T-cell (primary cell): ENCODE measurements around the gene COA7. TPM values are rescaled to one million over a fixed set of nuclear protein-coding genes. Genes with fewer than 3 reads are reported as not detected.

Experiments
- ATAC-seq, 4 experiments: fragments of 200-7000 bp in 3 of 4; fragments of 150-1000 bp in 1 of 4; cut with Tn5 transposase; replicated peaks in 1 of 4; 1 replicate in 3 of 4; 2 replicates in 1 of 4; pipeline ENCODE4 v1.10.0; 2021; ENCODE audit warnings: moderate library complexity in 3 of 4, mild to moderate bottlenecking in 2 of 4, moderate number of reproducible peaks in 1 of 4
- CTCF ChIA-PET, 2 donors: fragments of 300-600 bp; sonication (Branson Sonifier 250); formaldehyde crosslinking; loops; one replicate each; lab custom pipeline; 2022; ENCODE audit warnings: antibody characterized with exemption in 2 of 2; lab: Charles Lee
- POLR2A ChIA-PET, 2 donors: fragments of 300-600 bp; sonication (Branson Sonifier 250); formaldehyde crosslinking; loops; one replicate each; lab custom pipeline; 2022; ENCODE audit warnings: antibody characterized with exemption in 2 of 2; lab: Charles Lee
- DNase-seq, 35 experiments: peaks; one replicate each; pipeline versions ENCODE4 v3.0.0 to v3.0.0-alpha.2; 2013 to 2023
- H3K27ac ChIP-seq: one replicate; pipeline ENCODE4 v1.5.1; 2013; ENCODE audit warnings: low read length
- H3K27me3 ChIP-seq, 2 experiments: replicated peaks in 1 of 2; 1 replicate in 1 of 2; 2 replicates in 1 of 2; pipeline versions ENCODE4 v1.6.1 to v1.7.0; 2013; ENCODE audit warnings: low read length in 1 of 2, mixed read lengths in 1 of 2; ENCODE audit not compliant: control insufficient read depth in 2 of 2, insufficient read depth in 2 of 2; ENCODE audit errors: extremely low read depth in 1 of 2
- H3K36me3 ChIP-seq, 2 donors: 1 replicate in 1 of 2; 2 replicates in 1 of 2; pipeline versions ENCODE4 v1.6.1 to v1.7.0; 2013; ENCODE audit warnings: low read length in 1 of 2; ENCODE audit not compliant: control insufficient read depth in 2 of 2, insufficient read depth in 1 of 2; ENCODE audit errors: extremely low read depth in 1 of 2
- H3K4me1 ChIP-seq, 2 experiments: 1 replicate in 1 of 2; 2 replicates in 1 of 2; pipeline versions ENCODE4 v1.6.1 to v1.7.0; 2013; ENCODE audit warnings: low read length in 2 of 2, mixed read lengths in 1 of 2; ENCODE audit not compliant: insufficient read depth in 2 of 2, control insufficient read depth in 1 of 2; ENCODE audit errors: extremely low read depth in 1 of 2
- H3K4me3 ChIP-seq, 2 donors: 1 replicate in 1 of 2; 2 replicates in 1 of 2; pipeline versions ENCODE4 v1.5.1 to v1.7.0; 2013; ENCODE audit warnings: mild to moderate bottlenecking in 2 of 2, low read length in 1 of 2, moderate library complexity in 1 of 2; ENCODE audit not compliant: control insufficient read depth in 1 of 2; ENCODE audit errors: extremely low read depth in 1 of 2
- H3K9me3 ChIP-seq: 2 replicates; pipeline ENCODE4 v1.7.0; 2013
- H3K27ac Mint-ChIP-seq, 2 donors: one replicate each; pipeline ENCODE4 v1.8.0; 2020 to 2021; ENCODE audit warnings: mild to moderate bottlenecking in 2 of 2, mixed read lengths in 2 of 2
- H3K27me3 Mint-ChIP-seq, 2 donors: one replicate each; pipeline ENCODE4 v1.8.0; 2021 to 2022; ENCODE audit warnings: mixed read lengths in 2 of 2
- H3K36me3 Mint-ChIP-seq: one replicate; pipeline ENCODE4 v1.8.0; 2021; ENCODE audit warnings: mixed read lengths
- H3K4me1 Mint-ChIP-seq, 3 donors: one replicate each; pipeline ENCODE4 v1.8.0; 2020 to 2022; ENCODE audit warnings: mixed read lengths in 3 of 3, mild to moderate bottlenecking in 1 of 3
- H3K4me3 Mint-ChIP-seq, 3 donors: one replicate each; pipeline ENCODE4 v1.8.0; 2020 to 2022; ENCODE audit warnings: mild to moderate bottlenecking in 3 of 3, mixed read lengths in 3 of 3, moderate library complexity in 3 of 3
- H3K9me3 Mint-ChIP-seq, 3 donors: one replicate each; pipeline ENCODE4 v1.8.0; 2020 to 2022; ENCODE audit warnings: mixed read lengths in 3 of 3
- WGBS: methylation state at CpG from one replicate; pipeline ENCODE4 v1.1.5; 2013; ENCODE audit warnings: missing lambda C conversion rate; ENCODE audit not compliant: insufficient coverage; 5-methylcytosine and 5-hydroxymethylcytosine counted together
- total RNA-seq, 35 experiments: library from RNA in 6 of 35; stranded (reverse) in 6 of 35; fragments of 120-200 nt in 1 of 35; gene quantifications; one replicate each; pipeline versions ENCODE4 v1.2.1 to v1.2.4 and lab custom pipeline; 2013 to 2026

The COA7 gene
- total RNA-seq, 5 donors from 2014 or later (not counting 1 experiment from before 2014, with no cell fraction given) = 3.2 to 4.8 (median 4.1) TPM

- H3K4me1 ChIP-seq = peaks cover 0 to 9% of the 10 kb centered on the region in 2 experiments
- no peaks in the 10 kb centered on the region for H3K36me3 ChIP-seq
- peaks cover 0 to 3% of the 10 kb centered on the region in 2 donors for H3K27me3 Mint-ChIP-seq
- H3K27me3 ChIP-seq = peaks cover 0 to 5% of the 10 kb centered on the region in 2 experiments
- H3K36me3 Mint-ChIP-seq = no peaks in the 10 kb centered on the region
- no peak overlapping the region for H3K4me3 Mint-ChIP-seq
- no peak overlapping the region for H3K27ac Mint-ChIP-seq
- H3K4me1 Mint-ChIP-seq = peaks cover 8 to 12% (median 9%) of the 10 kb centered on the region in 3 donors
- DNase-seq (no peak), ATAC-seq (no peak)
- H3K27ac ChIP-seq = no peak overlapping the region
- WGBS = 71% methylated on average over 3 of the region's 5 CpGs
- CTCF ChIA-PET = no interaction called here
- H3K9me3 ChIP-seq = no peaks in the 10 kb centered on the region
- H3K4me3 ChIP-seq = no peak overlapping the region
- H3K9me3 Mint-ChIP-seq = no peaks in the 10 kb centered on the region
- POLR2A ChIA-PET = interaction anchor here in 1 of 2 donors (0.7 kb wide), 1 partner anchor 281 kb away, joined by 5 read pairs; no protein-coding TSS in a partner anchor
Observed at GRCh38 chr1:52707927-52708655, 9.9 kb upstream of the COA7 start.

- H3K36me3 Mint-ChIP-seq = no peaks in the 10 kb centered on the region
- no peak overlapping the region for H3K4me3 ChIP-seq
- H3K27ac Mint-ChIP-seq = peak overlapping the region in 1 of 2 donors; percentile 20
- no peak overlapping the region for H3K27ac ChIP-seq
- 98% methylated on average over 12 of the region's 18 CpGs for WGBS
- H3K27me3 Mint-ChIP-seq = peaks cover 0 to 3% of the 10 kb centered on the region in 2 donors
- peaks cover 0 to 4% of the 10 kb centered on the region in 2 experiments for H3K27me3 ChIP-seq
- peaks cover 14 to 19% (median 15%) of the 10 kb centered on the region in 3 donors for H3K4me1 Mint-ChIP-seq
- H3K9me3 Mint-ChIP-seq = no peaks in the 10 kb centered on the region
- H3K36me3 ChIP-seq = no peaks in the 10 kb centered on the region
- ATAC-seq (no peak), DNase-seq (no peak)
- no peak overlapping the region for H3K4me3 Mint-ChIP-seq
- POLR2A ChIA-PET = interaction anchor here in 1 of 2 donors (0.5 to 0.7 kb wide), 2 partner anchors 281 to 779 kb away, joined by 4 to 5 read pairs; no protein-coding TSS in a partner anchor
- no peaks in the 10 kb centered on the region for H3K9me3 ChIP-seq
- CTCF ChIA-PET = no interaction called here
- peaks cover 2 to 15% of the 10 kb centered on the region in 2 experiments for H3K4me1 ChIP-seq
Observed at GRCh38 chr1:52706941-52707926, 9.1 kb upstream of the COA7 start.

- H3K4me3 Mint-ChIP-seq = no peak overlapping the region
- H3K4me1 Mint-ChIP-seq = peaks cover 15 to 25% (median 16%) of the 10 kb centered on the region in 3 donors
- H3K27me3 ChIP-seq = peaks cover 0 to 4% of the 10 kb centered on the region in 2 experiments
- POLR2A ChIA-PET = no interaction called here
- H3K27ac Mint-ChIP-seq = no peak overlapping the region
- H3K36me3 ChIP-seq = no peaks in the 10 kb centered on the region
- H3K4me3 ChIP-seq = no peak overlapping the region
- H3K9me3 ChIP-seq = no peaks in the 10 kb centered on the region
- WGBS = 100% methylated on average over 2 of the region's 6 CpGs
- no peak overlapping the region for H3K27ac ChIP-seq
- H3K27me3 Mint-ChIP-seq = peaks cover 0 to 3% of the 10 kb centered on the region in 2 donors
- ATAC-seq = no peak
- H3K4me1 ChIP-seq = peaks cover 2 to 15% of the 10 kb centered on the region in 2 experiments
- no peak for DNase-seq
- CTCF ChIA-PET = no interaction called here
- no peaks in the 10 kb centered on the region for H3K36me3 Mint-ChIP-seq
- no peaks in the 10 kb centered on the region for H3K9me3 Mint-ChIP-seq
Observed at GRCh38 chr1:52706136-52706670, 8.1 kb upstream of the COA7 start.

GRCh38 chr1:52702886-52703787, 5.0 kb upstream of the COA7 start:
- Histone ChIP-seq H3K27me3 (peaks cover 0 to 4% of the 10 kb centered on the region in 2 experiments), H3K36me3 (no peaks in the 10 kb centered on the region), H3K9me3 (no peaks in the 10 kb centered on the region), H3K27ac (peak overlapping the region; percentile 97), H3K4me1 (peaks cover 5 to 20% of the 10 kb centered on the region in 2 experiments), H3K4me3 (peak overlapping the region; percentile 53 to 59)
- 6% methylated on average over 28 of the region's 35 CpGs for WGBS
- Mint-ChIP-seq H3K27me3 (no peaks in the 10 kb centered on the region), H3K4me1 (peaks cover 20 to 37% (median 23%) of the 10 kb centered on the region in 3 donors), H3K4me3 (peak overlapping the region; percentile 78 to 88 (median 81)), H3K36me3 (no peaks in the 10 kb centered on the region), H3K27ac (peak overlapping the region; percentile 98 to 99), H3K9me3 (no peaks in the 10 kb centered on the region)
- peak; percentile 90 to 94 (median 91) for ATAC-seq
- ChIA-PET CTCF (interaction anchor here (0.5 to 1.2 kb wide), 7 partner anchors 12 to 649 kb away, joined by 3 to 5 read pairs (median 3); partner anchors contain the start of gene ZYG11B (in 1 of the 2)), POLR2A (interaction anchor here (0.5 to 0.9 kb wide), 4 partner anchors 23 to 591 kb away, joined by 3 to 7 read pairs (median 4); partner anchors contain the start of genes ZYG11B (in 2 of the 2), ORC1 (in 1 of the 2) and PRPF38A (in 1 of the 2))
- DNase-seq = peak; percentile 69 to 89 (median 78)

- peaks cover 18% of the 10 kb centered on the region for H3K36me3 Mint-ChIP-seq
- no peak overlapping the region for H3K27ac Mint-ChIP-seq
- ChIA-PET POLR2A (interaction anchor here in 1 of 2 donors (0.6 kb wide), 1 partner anchor 229 kb away, joined by 3 read pairs; no protein-coding TSS in a partner anchor), CTCF (no interaction called here)
- Histone ChIP-seq H3K4me3 (no peak overlapping the region), H3K36me3 (peaks cover 5 to 7% of the 10 kb centered on the region in 2 donors), H3K4me1 (peaks cover 6 to 13% of the 10 kb centered on the region in 2 experiments), H3K27me3 (no peaks in the 10 kb centered on the region), H3K9me3 (no peaks in the 10 kb centered on the region), H3K27ac (no peak overlapping the region)
- WGBS = 98% methylated on average over 4 of the region's 7 CpGs
- H3K27me3 Mint-ChIP-seq = no peaks in the 10 kb centered on the region
- peaks cover 15 to 17% (median 17%) of the 10 kb centered on the region in 3 donors for H3K4me1 Mint-ChIP-seq
- H3K9me3 Mint-ChIP-seq = no peaks in the 10 kb centered on the region
- DNase-seq (no peak), ATAC-seq (no peak)
- peak overlapping the region in 2 of 3 donors; percentile 1 to 3 for H3K4me3 Mint-ChIP-seq
Observed at GRCh38 chr1:52695627-52696026, 2.5 kb downstream of the COA7 start.
